GM06990 (cell line): ENCODE results near the gene TBCC.

Experiments used
- DNase-seq: peaks from one replicate; pipeline ENCODE4 v3.0.0-alpha.2; 2011; ENCODE audit not compliant: insufficient read length; ENCODE audit errors: extremely low read depth
- H3K27me3 ChIP-seq: replicated peaks from 2 replicates; pipeline ENCODE4 v1.6.0; 2011; ENCODE audit warnings: low read length; ENCODE audit not compliant: control insufficient read depth, insufficient read depth
- H3K36me3 ChIP-seq: 2 replicates; pipeline ENCODE4 v1.5.1; 2011; ENCODE audit warnings: low read length; ENCODE audit not compliant: control insufficient read depth, insufficient read depth
- H3K4me3 ChIP-seq: replicated peaks from 2 replicates; pipeline ENCODE4 v1.5.1; 2011; ENCODE audit warnings: low read depth, mild to moderate bottlenecking, control low read depth, low read length
- CTCF ChIP-seq: IDR thresholded peaks from 2 replicates; pipeline ENCODE4 v1.5.1; 2011; ENCODE audit warnings: low read length, control low read depth, mild to moderate bottlenecking, inconsistent platforms; ENCODE audit not compliant: insufficient read depth, poor library complexity, severe bottlenecking

TBCC gene

GRCh38 chr6:42696526-42697267 lies 49.2 kb downstream of the TBCC start:
- TF ChIP-seq CTCF = no peak
- Histone ChIP-seq H3K36me3 (peaks cover 2% of the 10 kb centered on the region), H3K27me3 (no peaks in the 10 kb centered on the region), H3K4me3 (no peak overlapping the region)
- DNase-seq = no peak

GRCh38 chr6:42694586-42694985 lies 51.3 kb downstream of the TBCC start:
- H3K27me3 ChIP-seq = no peaks in the 10 kb centered on the region
- H3K36me3 ChIP-seq = peaks cover 5% of the 10 kb centered on the region
- DNase-seq = no peak
- TF ChIP-seq CTCF = no peak
- H3K4me3 ChIP-seq = no peak overlapping the region
